Erythroblast (primary cell): Measurements from ENCODE around the gene MAPK6.
A peak's percentile ranks its signal among the peaks of the same experiment; 100 is the strongest.
"Not testable (repeated sequence)": the region's sequence is repeated elsewhere in the genome, so short reads cannot be mapped to it uniquely, and the experiment has no call there.

Experiments used
- DNase-seq, 2 experiments: peaks; one replicate each; lab custom pipeline; 2025; lab: John Stamatoyannopoulos, UW
- GATA1 ChIP-seq: IDR thresholded peaks from 2 replicates; pipeline ENCODE4 v1.6.1; 2011; ENCODE audit warnings: low read depth, mild to moderate bottlenecking, control low read depth, low read length, moderate library complexity
- POLR2A ChIP-seq: IDR thresholded peaks from 2 replicates; pipeline ENCODE4 v1.6.1; 2011; ENCODE audit warnings: mild to moderate bottlenecking, low read length

Gene MAPK6

GRCh38 chr15:52086011-52086786 lies 67.2 kb downstream of the MAPK6 start:
- DNase-seq, result no peak
- TF ChIP-seq GATA1 (no peak), POLR2A (no peak)

- no peak for DNase-seq
- TF ChIP-seq POLR2A (no peak), GATA1 (no peak)
Observed at GRCh38 chr15:52090193-52090592, 71.2 kb downstream of the MAPK6 start.

- no peak for TF ChIP-seq POLR2A
- TF ChIP-seq GATA1, result no peak
- DNase-seq, result no peak
Observed at GRCh38 chr15:52093167-52093538, 74.1 kb downstream of the MAPK6 start.

- DNase-seq, result no peak
- no peak for TF ChIP-seq POLR2A
- no peak for TF ChIP-seq GATA1
Observed at GRCh38 chr15:52093539-52094510, 74.8 kb downstream of the MAPK6 start.

- no peak for DNase-seq
- TF ChIP-seq POLR2A (no peak), GATA1 (no peak)
Observed at GRCh38 chr15:52094811-52095584, 76.0 kb downstream of the MAPK6 start.

GRCh38 chr15:52095597-52096262 lies 76.7 kb downstream of the MAPK6 start:
- no peak for DNase-seq
- no peak for TF ChIP-seq POLR2A

GRCh38 chr15:52096536-52096935 lies 77.5 kb downstream of the MAPK6 start:
- not testable (repeated sequence) for DNase-seq

- DNase-seq, result peak in 1 of 2 experiments; percentile 6
- TF ChIP-seq GATA1, result no peak
- no peak for TF ChIP-seq POLR2A
Observed at GRCh38 chr15:52097180-52097579, 78.2 kb downstream of the MAPK6 start.

GRCh38 chr15:52098323-52098722 lies 79.3 kb downstream of the MAPK6 start:
- TF ChIP-seq POLR2A (no peak), GATA1 (no peak)
- DNase-seq, result peak in 1 of 2 experiments; percentile 5

GRCh38 chr15:52099651-52100272 lies 80.7 kb downstream of the MAPK6 start:
- TF ChIP-seq POLR2A (no peak), GATA1 (no peak)
- DNase-seq, result no peak

- no peak for TF ChIP-seq POLR2A
- TF ChIP-seq GATA1, result no peak
- DNase-seq, result peak; percentile 58 to 84
Observed at GRCh38 chr15:52100807-52101442, 81.9 kb downstream of the MAPK6 start.
